Skin of body (tissue), 2 donors: ENCODE data around the gene SHISA3. TPM values are rescaled to one million over a fixed set of nuclear protein-coding genes. Genes with fewer than 3 reads are reported as not detected.

ENCODE experiments used
- DNase-seq: peaks from one replicate; lab custom pipeline; 2025; lab: John Stamatoyannopoulos, UW
- total RNA-seq: library from RNA; depleted of rRNA; stranded (reverse); fragments of >200 nt; gene quantifications from one replicate; pipeline ENCODE4 v1.2.3, GENCODE V29; 2014

The SHISA3 gene
- total RNA-seq, 1 donor from 2014 or later: 2.3 TPM

DNA sequence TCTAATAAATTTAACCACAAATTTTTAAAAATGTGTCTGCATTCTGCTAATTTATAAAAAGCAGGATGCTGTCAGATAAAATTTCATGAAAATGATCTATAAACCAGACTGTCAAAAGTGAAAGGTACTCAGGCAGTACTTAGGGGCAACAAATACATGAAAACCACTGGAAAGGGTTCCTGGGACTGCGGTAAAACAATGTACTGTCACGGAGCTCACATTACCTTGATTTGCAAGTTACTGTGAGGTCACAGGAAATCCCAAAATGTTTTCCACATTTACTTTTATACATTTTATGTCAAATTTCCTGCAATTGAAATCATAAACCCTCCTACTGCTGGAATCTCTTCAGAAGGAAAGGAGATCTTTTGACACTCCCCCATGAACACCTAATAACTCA is 45.3 kb downstream of the SHISA3 start:
- DNase-seq: no peak

DNA sequence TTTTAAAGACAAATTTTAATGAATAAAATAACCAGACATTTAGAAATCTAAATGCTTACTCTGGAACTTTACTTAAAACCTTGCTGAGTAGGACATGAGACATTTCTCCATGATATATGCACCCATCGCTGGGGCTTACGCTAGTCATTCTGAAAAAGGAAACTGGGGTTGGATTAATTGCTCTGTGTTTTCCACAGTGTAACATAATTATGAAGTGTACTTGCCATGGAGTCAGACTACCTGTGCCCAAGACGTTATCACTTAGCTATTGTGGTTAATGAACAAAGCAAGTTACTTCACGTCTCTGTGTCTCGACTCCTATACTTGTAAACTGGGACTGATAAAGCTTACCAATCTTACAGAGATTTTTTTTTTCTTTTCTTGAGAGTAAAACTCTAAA is 47.8 kb downstream of the SHISA3 start:
- no peak for DNase-seq

GRCh38 chr4:42446823-42447222 is 49.5 kb downstream of the SHISA3 start:
- DNase-seq: no peak

Other genes starting within 250 kb of the SHISA3 start
- gene BEND4, start 244.8 kb upstream of the SHISA3 start, total RNA-seq: under 0.01 TPM